SK-MEL-5 (cell line): Measurements from ENCODE around the gene OCRL. TPM values are rescaled to one million over a fixed set of nuclear protein-coding genes. Genes with fewer than 3 reads are reported as not detected.

Experiments
- DNase-seq: peaks from one replicate; pipeline ENCODE4 v3.0.0-alpha.2; 2016; ENCODE audit warnings: low read depth, low spot score
- in situ Hi-C: cut with HindIII; loops from 2 replicates; pipeline ENCODE4 v1.10.0; 2016; ENCODE audit warnings: low sequenced_read_pairs, high pct_unique_total_duplicates, low pct_unique_long_range_greater_than_20kb
- polyA plus RNA-seq, 2 experiments: library from polyadenylated mRNA; depleted of rRNA; stranded (reverse); fragments of >200 nt; gene quantifications; 2 replicates each; pipeline ENCODE4 v1.2.3, GENCODE V29; 2015
- total RNA-seq: library from RNA; depleted of rRNA; stranded (reverse); fragments of >200 nt; shearing (Covaris generic); gene quantifications from 2 replicates; pipeline ENCODE4 v1.2.3, GENCODE V29; 2014; rRNA removed

The OCRL gene
- 15.4 and 18.3 TPM in 2 replicates for total RNA-seq
- 21.9 and 32.5 TPM in 2 replicates for polyA plus RNA-seq (2015; cell fraction: cytosol; rRNA removed)
- 97.3 and 104 TPM in 2 replicates for polyA plus RNA-seq (2015; cell fraction: nucleus; rRNA removed)

DNA sequence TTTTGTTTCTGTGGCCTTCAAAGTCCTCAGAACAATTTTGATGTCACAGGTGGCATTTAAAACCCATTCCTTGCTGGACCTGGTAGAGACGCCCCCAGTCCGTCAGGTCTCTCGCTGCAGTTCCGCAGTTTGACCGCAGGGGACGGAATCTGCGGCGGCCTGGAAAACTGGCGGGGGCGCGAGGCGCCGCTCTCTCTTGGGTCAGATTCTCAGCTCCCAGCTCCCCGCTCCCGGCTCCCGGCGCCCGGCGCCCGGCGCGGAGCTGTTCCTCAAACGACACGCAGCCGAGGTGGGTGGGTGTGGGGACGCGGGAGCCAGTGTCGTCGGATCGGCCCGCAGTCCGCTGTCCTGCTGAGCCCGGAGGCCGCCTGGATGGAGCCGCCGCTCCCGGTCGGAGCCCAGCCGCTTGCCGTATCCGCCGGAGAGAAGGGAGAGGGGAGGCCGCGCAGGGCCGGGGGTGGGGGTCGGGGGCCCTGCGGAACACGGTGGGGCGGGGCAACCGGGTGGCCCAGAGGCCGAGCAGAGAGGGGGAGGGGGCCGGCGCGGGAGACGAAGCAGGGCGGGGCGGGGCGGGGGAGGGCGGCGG is at the start of gene OCRL:
OCRL (plus strand) TSS at position 192 of the 586 bp plus-strand sequence; CDS start at position 373, 181 bp downstream.
- peak; percentile 55 for DNase-seq
- in situ Hi-C loops: no loop called here

DNA sequence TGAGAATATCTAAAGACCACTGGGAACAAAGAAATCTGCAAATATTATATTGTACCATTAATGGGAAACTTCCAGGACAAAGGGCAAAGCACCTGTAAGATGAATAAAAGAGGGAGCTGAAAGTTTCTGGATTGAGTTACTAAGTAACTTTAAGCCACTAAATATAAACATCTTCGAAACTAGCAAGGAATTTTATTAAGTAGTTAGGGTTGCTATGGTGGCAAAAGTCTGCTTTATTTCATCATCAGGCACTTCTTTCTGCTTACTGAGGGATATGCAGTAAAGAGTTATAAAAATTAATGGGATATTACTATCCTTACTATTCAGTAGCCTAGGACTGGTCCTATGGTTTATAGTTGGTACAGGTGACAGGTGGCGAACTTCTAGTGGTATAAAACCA is 49.7 kb upstream of the OCRL start:
- in situ Hi-C loops: no loop called here
- no peak for DNase-seq

DNA sequence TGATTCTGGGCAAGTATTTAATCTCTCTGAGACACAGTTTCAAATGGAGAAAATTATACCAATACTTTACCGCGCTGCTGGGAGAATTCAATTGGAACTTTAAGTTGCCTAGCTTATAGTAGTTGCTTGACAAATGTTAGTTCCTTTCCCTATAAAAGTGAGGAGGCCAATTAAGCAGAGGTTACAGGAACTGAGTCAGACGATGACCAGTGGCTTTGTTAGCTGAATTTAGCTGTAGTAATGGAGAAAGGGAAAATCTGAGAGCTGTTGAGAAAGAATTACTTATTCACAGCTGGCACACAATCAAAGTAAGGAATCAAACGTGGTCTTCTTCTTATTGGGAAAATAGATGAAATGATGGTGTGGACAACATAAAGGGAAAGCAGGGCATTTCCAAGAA is 46.4 kb upstream of the OCRL start:
- in situ Hi-C loops: no loop called here
- DNase-seq: no peak

DNA sequence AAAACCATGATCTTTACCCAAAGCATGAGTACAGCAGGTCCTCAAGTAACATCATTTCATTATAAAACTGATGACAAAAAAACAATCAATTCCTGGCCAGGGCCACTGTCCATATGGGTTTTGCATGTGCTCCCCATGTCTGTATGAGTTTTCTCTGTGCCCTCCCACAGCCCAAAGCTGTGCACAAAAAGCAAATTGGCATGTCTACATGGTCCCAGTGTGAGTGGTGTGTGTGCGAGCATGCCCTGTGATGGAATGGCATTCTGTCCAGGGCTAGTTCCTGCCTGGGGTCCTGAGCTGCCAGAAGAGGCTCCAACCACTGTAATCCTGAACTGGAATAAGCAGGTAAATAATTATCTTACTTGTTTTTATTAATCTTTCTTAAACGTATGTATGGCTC is 45.2 kb upstream of the OCRL start:
- DNase-seq: no peak
- in situ Hi-C loops: no loop called here

DNA sequence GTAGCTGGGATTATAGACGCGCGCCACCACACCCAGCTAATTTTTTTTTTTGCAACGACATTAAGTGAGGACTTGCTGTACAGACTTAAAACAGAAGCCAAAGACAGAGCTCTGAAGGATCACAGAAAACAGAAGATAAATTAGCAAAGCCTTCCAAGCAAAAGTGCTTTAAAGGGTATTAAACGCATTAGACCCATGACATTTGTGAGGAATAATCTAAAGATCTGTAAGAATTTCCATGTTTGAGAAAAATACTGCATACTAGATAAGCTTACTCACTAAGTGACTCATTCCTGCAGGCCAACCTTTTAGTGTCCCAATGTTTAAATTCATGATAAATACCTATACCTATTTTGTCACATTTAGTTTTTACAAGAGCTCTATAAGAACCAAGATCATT is 44.2 kb upstream of the OCRL start:
- DNase-seq: no peak
- in situ Hi-C loops: no loop called here

DNA sequence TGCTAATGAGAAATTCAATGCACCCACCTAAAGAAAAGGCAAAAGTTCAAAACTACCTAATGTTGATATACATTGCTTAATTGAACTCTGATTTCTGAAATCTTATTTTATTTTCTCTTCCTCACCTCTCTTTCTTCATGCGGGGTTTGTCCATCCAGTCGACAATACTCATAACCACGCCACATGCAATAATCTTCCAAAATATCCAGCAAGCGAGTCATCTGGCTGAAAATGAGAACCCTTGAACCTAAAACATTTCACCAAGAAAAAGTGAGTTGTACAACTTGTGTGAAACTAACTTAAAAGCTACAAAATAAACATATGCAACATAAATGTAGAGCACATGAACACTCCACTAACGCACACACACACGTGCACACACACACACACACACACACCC is 43.4 kb upstream of the OCRL start:
- no peak for DNase-seq
- in situ Hi-C loops: no loop called here

- DNase-seq: no peak
- in situ Hi-C loops: no loop called here
Measured at GRCh38 chrX:129497146-129497843, 42.8 kb upstream of the OCRL start.

GRCh38 chrX:129510331-129510730 is 29.7 kb upstream of the OCRL start:
- DNase-seq: no peak
- in situ Hi-C loops: no loop called here

DNA sequence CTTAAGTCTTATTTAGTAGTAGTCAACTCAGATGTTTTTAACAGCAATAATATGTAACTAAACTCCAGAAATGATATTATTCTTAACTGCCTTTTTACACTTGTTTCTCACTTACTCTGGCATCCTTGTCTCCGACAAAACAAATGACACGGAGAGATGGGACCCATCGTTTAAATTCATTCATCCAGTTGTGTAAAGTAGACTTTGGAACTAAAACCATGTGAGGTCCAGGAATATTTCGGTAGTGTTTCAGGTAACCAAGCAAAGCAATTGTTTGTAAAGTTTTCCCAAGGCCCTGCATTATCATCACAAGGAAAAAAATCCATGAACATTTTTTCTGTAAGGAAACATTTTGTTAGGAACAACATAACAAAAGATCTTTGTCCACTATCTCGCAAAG is 28.4 kb upstream of the OCRL start:
- DNase-seq: no peak
- in situ Hi-C loops: no loop called here

DNA sequence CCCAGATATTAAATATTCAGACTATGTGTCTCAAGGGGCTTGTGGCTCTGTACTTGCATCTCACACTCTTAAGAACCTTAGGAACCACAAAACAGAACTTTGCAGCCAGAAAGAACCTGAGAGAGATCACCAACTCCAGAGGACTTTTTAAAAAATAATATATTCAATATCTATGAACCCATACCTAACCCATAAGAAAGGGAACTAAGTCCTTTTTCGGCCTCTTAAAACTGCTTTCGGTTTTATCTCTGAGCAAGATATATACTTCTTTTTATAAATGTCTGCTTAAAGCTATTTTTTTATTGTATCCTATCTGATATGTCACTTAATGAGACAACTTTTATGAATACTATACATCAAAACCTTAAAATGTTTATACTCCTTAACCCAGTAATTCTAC is 27.6 kb upstream of the OCRL start:
- DNase-seq: no peak
- in situ Hi-C loops: no loop called here

DNA sequence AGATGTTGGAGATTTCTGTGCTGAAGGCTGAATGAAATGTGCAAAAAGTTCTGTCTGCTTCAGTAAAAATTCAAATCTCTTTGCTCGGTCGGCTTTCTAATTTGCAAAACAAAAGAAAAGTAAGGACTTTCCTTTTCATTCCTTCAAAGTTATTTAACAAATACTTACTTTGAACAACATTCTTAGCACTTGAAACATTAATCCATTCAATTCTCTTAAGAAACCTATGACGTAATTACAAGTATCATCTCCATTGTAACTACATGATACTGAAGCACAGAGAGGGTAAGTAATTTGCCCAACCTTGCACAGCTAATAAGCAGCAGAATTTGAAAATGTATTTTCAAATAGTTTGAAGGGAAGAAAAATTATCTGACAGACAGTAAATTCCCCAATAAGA is 23.7 kb upstream of the OCRL start:
- in situ Hi-C loops: no loop called here
- no peak for DNase-seq

DNA sequence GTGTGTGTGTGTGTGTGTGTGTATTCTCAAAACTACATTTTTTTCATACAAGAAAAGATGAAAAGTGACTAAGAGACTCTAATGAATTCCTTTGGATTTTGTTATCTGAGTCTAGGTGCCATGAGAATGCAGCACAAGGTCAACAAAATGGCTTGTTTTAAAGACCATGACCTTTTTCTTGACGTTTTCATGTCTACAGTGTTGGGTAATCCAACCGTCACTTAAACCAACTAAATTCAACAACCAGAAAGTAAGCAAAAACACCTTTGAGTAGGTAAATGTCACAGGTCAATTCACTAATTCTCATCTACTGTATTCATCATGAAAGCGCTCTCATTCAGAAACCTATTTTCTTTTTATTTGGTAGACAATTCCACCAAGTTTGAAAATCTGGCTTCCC is 19.9 kb upstream of the OCRL start:
- in situ Hi-C loops: no loop called here
- DNase-seq: no peak

DNA sequence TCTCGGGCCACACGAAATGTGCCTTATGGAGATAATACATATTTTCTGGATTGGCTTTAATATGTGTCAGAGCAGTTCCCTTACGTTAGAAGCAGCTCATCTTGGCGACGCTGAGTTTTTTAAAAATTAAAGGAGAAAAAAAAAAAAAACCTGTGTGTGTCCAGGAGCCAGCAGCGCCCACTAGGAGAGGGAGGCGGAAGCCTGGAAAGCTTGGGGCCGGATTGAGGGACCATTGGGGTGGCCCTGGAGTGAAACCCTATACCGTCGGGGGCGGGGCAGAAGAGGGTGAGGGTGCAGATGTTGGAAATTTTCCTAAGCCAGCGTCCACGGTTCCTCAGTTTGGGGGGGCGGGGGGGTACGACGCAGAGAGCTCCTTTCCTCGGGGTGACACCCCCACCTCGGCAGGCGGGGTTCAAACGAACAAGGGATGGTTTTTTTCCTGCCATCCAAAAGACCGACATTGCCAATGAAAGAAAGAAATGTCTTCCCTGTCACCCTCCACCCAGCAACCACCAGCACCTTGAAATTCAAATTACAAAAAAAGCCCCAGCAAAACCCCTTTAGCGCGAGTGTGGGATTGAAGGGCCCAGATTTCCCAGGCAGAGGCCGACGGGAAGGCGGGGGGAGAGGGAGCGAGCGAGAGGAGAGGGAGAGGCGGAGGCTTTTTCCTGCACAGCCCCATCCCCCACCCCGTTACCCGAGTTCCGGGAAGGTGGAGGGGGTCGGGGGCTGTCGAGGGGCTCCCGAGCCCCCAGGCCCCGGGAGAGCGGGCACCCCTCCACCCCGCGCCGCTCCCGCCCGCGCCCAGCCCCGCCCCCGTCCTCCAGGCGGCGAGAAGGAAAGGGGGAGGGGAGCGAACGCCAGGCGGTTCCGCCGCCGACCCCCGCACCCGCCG is 17.6 kb upstream of the OCRL start:
- DNase-seq: peak; percentile 48
- in situ Hi-C loops: no loop called here

DNA sequence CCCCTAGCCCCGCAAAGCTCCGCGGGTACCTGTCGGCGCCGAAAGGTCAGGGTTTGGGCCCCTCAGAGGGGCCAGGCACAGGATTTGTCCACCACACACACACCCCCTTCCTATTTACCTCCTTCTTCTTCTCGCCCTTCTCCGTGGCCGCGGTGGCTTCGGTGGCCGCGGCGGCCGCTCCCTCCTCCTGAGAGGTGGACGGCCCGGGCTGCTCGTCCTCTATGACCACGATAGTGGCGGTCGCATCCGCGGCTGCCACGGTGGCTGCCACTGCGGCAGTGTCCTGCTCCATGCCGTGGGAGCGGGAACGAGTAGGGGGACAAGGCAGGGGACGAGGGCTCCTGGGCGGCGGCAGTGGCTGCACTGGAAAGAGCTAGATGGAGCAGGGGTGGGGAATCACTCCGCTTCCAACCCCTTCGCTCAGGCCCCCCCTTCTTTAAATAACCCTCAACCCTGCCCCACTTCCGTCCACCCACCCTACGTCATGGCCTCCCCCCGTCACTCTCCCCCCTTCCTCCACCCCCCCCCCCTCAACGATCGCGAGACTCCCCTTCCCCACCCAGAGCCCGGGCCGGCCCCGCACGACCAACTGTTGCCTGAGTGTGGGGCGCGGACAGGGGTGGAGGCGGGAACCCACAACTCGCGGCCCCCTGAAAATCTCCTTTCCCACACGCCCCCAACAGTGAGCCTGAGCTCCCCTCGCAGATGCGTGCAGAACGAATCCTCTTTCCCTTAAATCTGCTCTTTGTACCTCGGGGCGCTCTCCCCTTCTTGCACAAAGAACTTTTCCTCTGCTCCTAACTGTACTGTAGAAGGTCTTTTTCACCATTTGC is 16.8 kb upstream of the OCRL start, which contains the start of gene SMARCA1:
SMARCA1 (minus strand) TSS at position 412 of the 833 bp plus-strand sequence; CDS start at position 292, 120 bp downstream.
- peak; percentile 56 for DNase-seq
- in situ Hi-C loops: no loop called here

GRCh38 chrX:129524250-129524850 is 15.7 kb upstream of the OCRL start:
- DNase-seq: no peak
- in situ Hi-C loops: no loop called here

GRCh38 chrX:129525162-129525561 is 14.9 kb upstream of the OCRL start:
- in situ Hi-C loops: no loop called here
- no peak for DNase-seq

DNA sequence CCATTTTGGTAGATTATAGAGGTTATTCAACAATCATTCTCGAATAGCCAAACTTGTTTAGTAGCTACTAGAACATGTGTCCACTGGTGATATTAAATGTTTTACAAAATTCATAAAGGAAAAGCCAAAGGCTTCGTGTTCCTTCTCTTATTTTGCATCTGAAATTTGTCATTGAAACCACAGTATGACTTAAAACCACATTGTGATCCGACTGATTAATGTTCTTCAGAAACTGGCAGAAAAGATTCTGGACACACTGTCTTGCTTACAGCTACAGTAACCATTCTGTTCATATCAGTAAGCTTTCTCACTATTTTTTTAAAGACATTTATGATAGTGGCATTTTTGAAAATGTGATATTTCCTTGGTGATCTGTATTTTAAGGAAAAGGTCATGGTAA is 14.2 kb upstream of the OCRL start:
- no peak for DNase-seq
- in situ Hi-C loops: no loop called here
